OCI-LY3 (cell line): ENCODE results near the gene ADGRL4.

Source experiments
- EZH2phosphoT487 ChIP-seq: fragments of 200-600 bp; shearing (Covaris generic); IDR thresholded peaks from 2 replicates; pipeline ENCODE4 v1.6.1; 2018; ENCODE audit warnings: antibody characterized with exemption, mixed run types, low read depth
- TF ChIP-seq, protein P1 (sequence below): fragments of 200-600, 300-600 bp; sonication (generic); IDR thresholded peaks from 2 replicates; pipeline ENCODE4 v1.5.1; 2014; ENCODE audit warnings: antibody characterized with exemption, low read length, low read depth

DNA sequence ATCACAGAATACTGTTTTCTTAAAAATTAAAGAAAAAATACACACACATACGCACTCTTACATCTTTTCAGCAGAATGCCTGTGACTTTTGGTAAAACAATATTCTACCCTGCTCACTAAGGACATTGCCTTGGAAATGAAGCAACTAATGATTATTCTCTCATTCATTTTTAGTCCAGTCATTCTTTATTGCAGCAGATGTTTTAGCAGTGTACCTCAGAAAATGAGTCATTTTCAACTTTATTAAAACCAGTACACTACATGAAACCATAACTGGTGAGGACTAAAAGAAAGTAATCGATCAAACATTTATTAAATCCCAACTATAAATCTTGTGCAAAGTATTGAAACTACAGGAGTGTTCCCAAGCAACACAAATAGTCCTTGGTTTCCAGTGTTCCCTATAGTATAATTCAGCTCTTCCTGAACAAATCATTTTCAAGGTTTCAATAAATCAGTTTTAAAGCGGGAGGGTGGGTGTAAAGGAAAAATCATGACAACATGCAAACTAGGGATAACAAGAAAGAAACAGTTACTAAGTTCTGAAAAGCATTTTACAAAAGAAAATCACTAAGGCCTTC, 114.2 kb downstream of the ADGRL4 start:
- TF ChIP-seq, protein P1, sequence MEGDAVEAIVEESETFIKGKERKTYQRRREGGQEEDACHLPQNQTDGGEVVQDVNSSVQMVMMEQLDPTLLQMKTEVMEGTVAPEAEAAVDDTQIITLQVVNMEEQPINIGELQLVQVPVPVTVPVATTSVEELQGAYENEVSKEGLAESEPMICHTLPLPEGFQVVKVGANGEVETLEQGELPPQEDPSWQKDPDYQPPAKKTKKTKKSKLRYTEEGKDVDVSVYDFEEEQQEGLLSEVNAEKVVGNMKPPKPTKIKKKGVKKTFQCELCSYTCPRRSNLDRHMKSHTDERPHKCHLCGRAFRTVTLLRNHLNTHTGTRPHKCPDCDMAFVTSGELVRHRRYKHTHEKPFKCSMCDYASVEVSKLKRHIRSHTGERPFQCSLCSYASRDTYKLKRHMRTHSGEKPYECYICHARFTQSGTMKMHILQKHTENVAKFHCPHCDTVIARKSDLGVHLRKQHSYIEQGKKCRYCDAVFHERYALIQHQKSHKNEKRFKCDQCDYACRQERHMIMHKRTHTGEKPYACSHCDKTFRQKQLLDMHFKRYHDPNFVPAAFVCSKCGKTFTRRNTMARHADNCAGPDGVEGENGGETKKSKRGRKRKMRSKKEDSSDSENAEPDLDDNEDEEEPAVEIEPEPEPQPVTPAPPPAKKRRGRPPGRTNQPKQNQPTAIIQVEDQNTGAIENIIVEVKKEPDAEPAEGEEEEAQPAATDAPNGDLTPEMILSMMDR: no peak
- no peak for TF ChIP-seq EZH2phosphoT487
